Ascending aorta (tissue), 2 donors: Measurements from ENCODE around the gene HACD2. TPM values are rescaled to one million over a fixed set of nuclear protein-coding genes. Genes with fewer than 3 reads are reported as not detected.

Experiments
- DNase-seq, 2 donors: peaks; one replicate each; pipeline ENCODE4 v3.0.0-alpha.2; 2019; ENCODE audit warnings: low spot score in 2 of 2
- H3K27ac ChIP-seq, 2 donors: fragments of 200-600 bp; sonication (generic); one replicate each; pipeline ENCODE4 v1.5.1; 2016 to 2017; ENCODE audit warnings: mild to moderate bottlenecking in 1 of 2
- H3K27me3 ChIP-seq: fragments of 200-600 bp; sonication (generic); one replicate; pipeline ENCODE4 v1.5.1; 2017
- H3K36me3 ChIP-seq, 2 donors: fragments of 200-600 bp; sonication (generic); one replicate each; pipeline ENCODE4 v1.5.1; 2016
- H3K4me1 ChIP-seq, 2 donors: fragments of 200-600 bp; sonication (generic); one replicate each; pipeline ENCODE4 v1.5.1; 2016 to 2017; ENCODE audit warnings: mild to moderate bottlenecking in 1 of 2
- H3K4me3 ChIP-seq, 2 donors: fragments of 200-600 bp; sonication (generic); one replicate each; pipeline ENCODE4 v1.5.1; 2016 to 2017; ENCODE audit warnings: mild to moderate bottlenecking in 1 of 2
- H3K9me3 ChIP-seq, 2 donors: fragments of 200-600 bp; sonication (generic); one replicate each; pipeline ENCODE4 v1.5.1; 2016
- CTCF ChIP-seq, 3 experiments: fragments of 200-600 bp in 2 of 3; fragments of 450-650 bp in 1 of 3; sonication (generic) in 2 of 3; IDR thresholded peaks; one replicate each; pipeline ENCODE4 v1.5.1; 2016 to 2019; ENCODE audit warnings: antibody characterized with exemption in 3 of 3, mild to moderate bottlenecking in 1 of 3, moderate library complexity in 1 of 3
- intact Hi-C: fragments of 100-400 bp; cut with DNase I; formaldehyde crosslinking; loops from one replicate; pipeline ENCODE4 v1.15.1; 2023
- total RNA-seq: library from RNA; depleted of rRNA; stranded (reverse); fragments of >200 nt; gene quantifications from one replicate; pipeline ENCODE4 v1.1.0, GENCODE V29; 2016

Gene HACD2
- total RNA-seq, 1 donor from 2014 or later, result 10.2 TPM

DNA sequence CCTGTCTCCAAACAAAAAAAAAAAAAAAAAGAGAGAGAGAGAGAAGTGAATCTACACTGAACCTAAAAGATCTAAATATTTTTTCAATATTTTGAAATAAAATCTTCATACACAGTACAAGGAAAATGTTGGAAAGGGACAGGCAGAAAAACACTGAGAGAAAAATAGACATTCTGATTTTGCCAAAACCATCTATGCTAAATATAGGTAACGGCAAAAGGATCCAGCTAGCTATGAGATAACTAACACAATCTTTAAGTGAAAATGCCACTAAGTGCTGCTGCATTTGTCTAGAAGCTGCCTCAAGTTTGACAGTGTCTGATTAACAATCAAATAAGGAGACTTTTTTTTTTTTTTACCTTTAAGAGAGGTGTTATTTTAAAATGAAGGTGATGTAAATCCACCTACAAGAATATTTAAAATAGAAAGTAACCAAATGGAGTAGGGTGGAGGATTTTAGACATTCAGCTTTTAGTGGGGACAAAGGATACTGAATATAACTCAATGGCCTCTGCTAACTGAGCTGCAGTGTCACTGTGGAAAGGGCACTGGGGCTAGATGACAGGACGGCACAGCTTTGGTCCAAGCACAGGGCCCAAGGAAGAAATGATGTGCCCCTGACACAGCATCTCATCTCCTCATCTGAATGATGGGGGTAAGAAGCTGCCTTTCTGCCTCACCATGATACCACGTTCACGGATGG is 62.4 kb downstream of the HACD2 start:
- Histone ChIP-seq H3K36me3 (peaks cover 3 to 10% of the 10 kb centered on the region in 2 donors), H3K4me3 (no peak overlapping the region), H3K27me3 (no peaks in the 10 kb centered on the region), H3K4me1 (peaks cover 19 to 30% of the 10 kb centered on the region in 2 donors), H3K27ac (peak overlapping the region; percentile 39 to 81), H3K9me3 (no peaks in the 10 kb centered on the region)
- DNase-seq, result no peak
- intact Hi-C loops, result no loop called here
- TF ChIP-seq CTCF (IDR thresholded peaks at IDR 0.05), result no peak

DNA sequence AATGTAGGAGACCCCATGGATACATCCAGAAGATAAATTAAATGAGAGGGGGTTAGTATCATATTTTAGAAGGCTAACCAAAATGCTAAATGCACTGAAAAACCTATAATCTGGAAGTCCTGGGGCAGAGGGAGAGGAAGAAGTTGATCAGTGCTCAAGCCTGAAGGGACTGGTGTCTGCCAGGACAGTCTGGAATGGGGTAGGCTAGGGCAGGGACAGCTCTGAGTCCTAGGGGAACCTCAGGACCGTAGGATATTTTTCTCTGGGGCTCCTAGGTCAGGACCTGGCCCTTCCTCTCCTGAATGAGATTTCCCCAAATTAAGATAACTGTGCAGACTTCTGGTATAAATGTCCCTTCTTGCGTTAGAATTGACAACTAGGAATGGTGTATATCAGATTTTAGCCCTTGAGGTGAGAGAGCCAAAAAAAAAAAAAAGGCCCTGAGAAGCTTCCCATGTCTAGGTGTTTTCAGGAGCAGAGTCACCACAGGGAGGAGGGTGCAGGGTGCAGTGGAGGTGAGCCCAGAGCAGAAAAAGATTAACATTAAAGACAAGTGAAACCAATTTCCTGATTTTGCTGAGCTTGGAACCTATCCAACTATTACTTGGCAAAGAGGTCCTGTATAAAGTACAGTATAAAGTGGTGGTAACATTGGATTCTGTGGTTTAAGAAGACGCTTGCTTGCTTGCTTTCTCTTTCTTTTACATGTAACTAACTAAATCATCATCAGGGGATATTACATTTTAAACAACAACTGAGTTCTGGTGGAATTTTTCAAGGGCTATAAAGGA is 63.5 kb downstream of the HACD2 start:
- DNase-seq, result no peak
- H3K27me3 ChIP-seq, result no peaks in the 10 kb centered on the region
- peaks cover 19 to 30% of the 10 kb centered on the region in 2 donors for H3K4me1 ChIP-seq
- no peaks in the 10 kb centered on the region for H3K9me3 ChIP-seq
- H3K4me3 ChIP-seq, result no peak overlapping the region
- intact Hi-C loops, result no loop called here
- TF ChIP-seq CTCF (IDR thresholded peaks at IDR 0.05), result no peak
- H3K27ac ChIP-seq, result peak overlapping the region; percentile 39 to 81
- H3K36me3 ChIP-seq, result no peaks in the 10 kb centered on the region

DNA sequence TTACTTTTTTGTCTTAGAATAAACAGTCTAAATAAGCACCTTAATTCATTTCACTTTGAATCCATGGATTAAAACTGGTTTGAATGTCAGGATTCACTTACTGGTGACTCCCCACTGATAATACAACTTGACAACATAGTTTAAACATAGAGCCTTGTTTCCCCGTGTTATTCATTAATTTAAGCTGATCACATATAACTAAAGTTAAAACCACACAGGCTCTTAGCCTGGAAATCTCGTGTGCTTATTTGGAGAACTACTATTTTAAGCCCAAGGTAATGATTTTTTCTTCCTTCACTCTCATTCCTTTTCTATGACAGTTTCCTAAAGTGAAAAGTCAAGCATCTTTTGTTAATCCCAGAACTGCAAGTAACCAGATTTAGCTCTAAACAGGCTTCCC is 64.2 kb downstream of the HACD2 start:
- H3K4me1 ChIP-seq, result peaks cover 19 to 30% of the 10 kb centered on the region in 2 donors
- peak overlapping the region; percentile 39 to 81 for H3K27ac ChIP-seq

DNA sequence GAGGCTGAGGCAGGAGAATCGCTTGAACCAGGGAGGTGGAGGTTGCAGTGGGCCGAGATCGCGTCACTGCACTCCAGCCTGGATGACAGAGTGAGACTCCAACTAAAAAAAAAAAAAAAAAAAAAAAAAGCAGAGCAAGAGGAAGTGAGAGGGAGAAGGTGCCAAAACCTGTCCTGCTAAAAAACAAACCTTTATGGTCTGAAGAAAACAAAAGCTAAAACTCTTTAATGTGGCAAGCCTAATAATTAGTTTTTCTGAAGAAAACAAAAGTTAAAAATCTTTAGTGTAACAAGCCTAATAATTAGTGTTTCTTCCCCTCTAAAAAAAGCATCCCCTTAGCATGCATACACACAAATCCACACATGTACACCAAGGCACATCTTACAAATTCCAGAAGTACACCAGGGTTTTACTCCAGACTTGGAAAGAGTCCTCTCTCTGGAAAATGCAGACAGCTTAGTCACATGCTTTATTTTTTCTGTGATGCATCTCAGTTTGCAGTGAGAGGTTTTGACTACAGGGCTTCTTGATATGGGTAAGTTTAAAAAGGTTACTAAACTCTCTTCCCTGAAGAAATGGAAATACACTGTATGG is 65.9 kb downstream of the HACD2 start:
- H3K36me3 ChIP-seq, result no peaks in the 10 kb centered on the region
- peaks cover 19 to 30% of the 10 kb centered on the region in 2 donors for H3K4me1 ChIP-seq
- no peak for DNase-seq
- intact Hi-C loops, result no loop called here
- H3K4me3 ChIP-seq, result no peak overlapping the region
- H3K27me3 ChIP-seq, result no peaks in the 10 kb centered on the region
- peak overlapping the region in 1 of 2 donors; percentile 11 for H3K27ac ChIP-seq
- no peaks in the 10 kb centered on the region for H3K9me3 ChIP-seq
- no peak for TF ChIP-seq CTCF (IDR thresholded peaks at IDR 0.05)

More for the DNA sequence above, 64.2 kb downstream of the HACD2 start:
- intact Hi-C loops, result no loop called here
- Histone ChIP-seq H3K27me3 (no peaks in the 10 kb centered on the region), H3K36me3 (no peaks in the 10 kb centered on the region), H3K4me3 (no peak overlapping the region), H3K9me3 (no peaks in the 10 kb centered on the region)
- no peak for DNase-seq
- TF ChIP-seq CTCF (IDR thresholded peaks at IDR 0.05), result no peak

DNA sequence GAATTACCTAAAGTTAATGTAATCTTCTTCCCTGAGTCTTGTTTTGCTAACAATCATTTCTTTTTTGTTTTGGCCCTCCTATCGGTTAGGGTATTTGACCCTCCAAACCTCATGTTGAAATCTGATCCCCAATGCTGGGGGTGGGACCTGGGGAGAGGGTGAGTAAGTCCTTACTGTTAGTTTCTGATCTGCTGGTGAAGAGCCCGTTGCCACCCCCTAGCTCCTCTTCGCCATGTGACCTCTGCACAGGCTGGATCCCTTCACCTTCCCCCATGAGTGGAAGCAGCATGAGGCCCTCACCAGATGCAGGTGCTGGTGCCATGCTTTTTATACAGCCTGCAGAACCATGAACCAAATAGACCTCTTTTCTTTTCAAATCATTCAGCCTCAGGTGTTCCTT is 73.1 kb downstream of the HACD2 start:
- no peak overlapping the region for H3K4me3 ChIP-seq

More for the DNA sequence above, 73.1 kb downstream of the HACD2 start:
- no peaks in the 10 kb centered on the region for H3K4me1 ChIP-seq
- no peak for DNase-seq
- TF ChIP-seq CTCF (IDR thresholded peaks at IDR 0.05), result no peak
- no peaks in the 10 kb centered on the region for H3K36me3 ChIP-seq
- intact Hi-C loops, result no loop called here
- H3K9me3 ChIP-seq, result no peaks in the 10 kb centered on the region
- no peaks in the 10 kb centered on the region for H3K27me3 ChIP-seq
- no peak overlapping the region for H3K27ac ChIP-seq
